GM19372 (cell line): Measurements from ENCODE around the gene CCM2.
"Not testable (repeated sequence)": the region's sequence is repeated elsewhere in the genome, so short reads cannot be mapped to it uniquely, and the experiment has no call there.

Source experiments
- ATAC-seq: cut with Tn5 transposase; IDR thresholded peaks from one replicate; pipeline ENCODE4 v1.9.1; 2021; ENCODE audit warnings: mild to moderate bottlenecking, low read depth, moderate library complexity; ENCODE audit not compliant: unreplicated experiment

The CCM2 gene

DNA sequence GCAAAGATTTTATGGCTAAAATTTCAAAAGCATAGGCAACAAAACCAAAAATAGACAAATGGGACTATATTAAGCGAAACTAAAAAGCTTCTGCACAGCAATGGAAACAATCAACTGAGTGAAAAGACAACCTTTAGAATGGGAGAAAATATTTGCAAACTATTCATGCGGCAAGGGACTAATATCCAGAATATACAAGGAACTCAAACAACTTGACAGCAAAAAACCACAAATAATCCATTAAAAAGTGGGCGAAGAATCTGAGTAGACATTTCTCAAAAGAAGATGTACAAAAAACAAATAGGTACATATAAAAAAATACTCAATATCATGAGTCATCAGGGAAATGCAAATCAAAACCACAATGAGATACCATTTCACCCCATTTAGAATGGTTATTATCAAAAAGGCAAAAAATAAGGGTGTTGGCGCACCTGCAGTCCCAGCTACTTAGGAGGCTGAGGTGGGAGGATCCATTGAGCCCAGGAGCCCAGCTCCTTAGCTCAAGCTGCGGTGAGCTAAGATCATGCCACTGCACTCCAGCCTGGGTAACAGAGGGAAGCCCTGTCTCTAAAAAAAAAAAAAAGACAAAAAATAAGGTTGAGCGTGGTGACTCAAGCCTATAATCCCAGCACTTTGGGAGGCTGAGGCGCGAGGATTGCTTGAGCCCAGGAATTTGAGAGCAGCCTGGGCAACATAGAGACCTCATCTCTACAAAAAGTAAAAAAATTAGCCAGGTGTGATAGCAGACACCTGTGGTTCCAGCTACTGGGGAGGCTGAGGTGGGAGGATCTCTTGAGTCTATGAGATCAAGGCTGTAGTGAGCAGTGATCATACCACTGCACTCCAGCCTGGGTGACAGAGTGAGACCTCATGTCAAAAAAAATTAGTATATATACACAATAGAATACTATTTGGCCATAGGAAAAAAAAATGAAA is 4.2 kb upstream of the CCM2 start:
- ATAC-seq = no peak

DNA sequence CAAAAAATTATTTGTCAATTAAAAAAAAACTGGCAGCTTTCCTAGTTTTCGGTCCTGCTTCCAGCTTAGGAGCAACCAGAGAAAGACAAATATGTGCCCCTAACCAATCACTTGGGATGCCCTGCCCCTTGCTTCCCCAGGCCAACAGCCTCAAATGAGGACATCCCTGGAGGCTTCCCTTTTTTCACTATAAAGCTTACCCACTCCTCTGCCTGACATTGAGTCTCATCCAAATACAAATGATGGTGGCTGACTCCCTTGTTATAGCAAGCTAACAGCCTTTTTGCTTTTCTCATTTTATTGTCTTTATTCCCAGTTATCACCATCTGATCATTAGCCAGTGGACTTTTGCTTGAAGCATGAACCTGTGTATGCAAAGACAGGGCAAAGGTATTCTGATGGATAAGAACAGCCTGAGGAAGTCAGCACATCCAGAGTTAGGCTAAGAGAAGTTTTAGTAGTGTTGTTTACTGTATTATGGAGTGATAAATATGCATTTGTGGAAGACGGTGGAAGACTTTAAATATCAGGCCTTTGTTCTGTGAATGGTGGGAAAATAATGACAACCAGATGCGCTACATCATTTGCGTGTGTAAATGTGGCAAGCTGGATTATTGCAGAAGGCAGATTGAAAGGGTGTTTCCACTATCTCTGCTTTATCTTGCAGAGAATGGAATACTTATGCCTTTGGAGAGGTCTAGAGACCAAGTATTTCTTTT is 1.7 kb upstream of the CCM2 start:
- ATAC-seq = no peak

DNA sequence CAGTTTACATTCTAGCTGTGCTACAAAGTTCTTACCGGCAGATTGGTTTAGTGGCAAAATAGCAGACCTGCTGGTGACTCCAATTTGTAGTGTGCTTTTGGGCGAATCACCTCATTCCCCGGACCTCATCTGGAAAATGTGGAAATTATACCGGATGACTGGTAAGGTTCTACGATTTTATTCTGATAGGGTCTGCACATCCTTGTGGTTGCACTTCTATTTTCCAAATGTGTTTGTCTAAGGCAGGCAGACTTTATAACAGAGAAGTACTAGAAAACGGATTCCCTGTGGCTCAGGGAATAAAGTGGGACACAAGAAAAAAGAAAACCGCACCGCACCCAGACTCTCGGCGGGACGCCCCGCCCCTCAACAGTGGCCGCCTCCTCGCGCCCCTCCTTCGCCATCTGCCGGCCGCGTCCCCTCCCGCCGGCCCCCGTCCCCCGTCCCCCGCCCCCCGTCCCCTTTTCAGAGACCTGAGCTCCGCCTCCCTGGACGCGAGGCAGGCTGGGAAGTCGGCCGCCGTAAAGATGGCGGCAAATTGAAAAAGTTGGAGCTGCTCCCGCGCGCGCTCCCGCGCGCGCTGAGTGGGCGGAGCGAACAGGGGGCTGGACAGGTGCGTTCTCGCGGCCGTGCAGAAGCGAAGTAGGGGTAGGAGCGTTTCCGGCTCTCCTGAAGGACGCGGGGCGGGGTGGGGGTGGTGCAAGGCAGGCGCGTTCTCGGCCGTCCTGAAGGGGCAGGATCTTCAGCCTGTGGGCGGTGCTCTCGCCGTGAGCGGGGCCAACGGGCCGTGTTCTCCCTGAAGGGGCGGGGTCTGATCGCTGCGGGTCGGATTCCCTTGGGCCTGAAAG is 532 bp upstream of the CCM2 start:
- peak; percentile 71 for ATAC-seq

DNA sequence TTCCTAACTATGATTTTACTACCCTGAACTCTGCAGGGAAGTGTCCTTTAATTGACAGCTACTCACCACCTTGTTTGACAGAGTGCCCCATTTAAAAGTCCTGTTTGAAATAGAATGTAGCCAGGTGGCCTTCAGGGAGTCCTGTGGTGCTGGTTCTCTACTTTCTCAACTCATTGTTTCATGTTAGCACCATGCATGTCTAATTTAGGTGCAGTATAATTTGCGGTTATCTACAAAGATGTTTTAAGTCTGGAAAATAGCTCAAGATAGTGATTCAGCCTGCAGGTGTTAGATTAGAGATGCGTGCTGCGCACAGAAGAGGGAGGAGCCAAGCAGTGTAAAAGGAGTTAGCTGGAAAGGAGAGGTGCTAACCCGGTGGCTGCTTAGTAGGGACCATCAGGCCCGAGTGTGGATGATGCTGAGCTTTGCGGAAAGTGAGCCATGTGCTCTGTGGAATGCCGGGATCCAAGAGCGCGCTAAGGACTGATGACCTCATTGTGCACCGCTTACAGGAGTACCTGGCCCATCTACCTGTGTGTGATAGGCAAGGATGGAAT is 1.2 kb downstream of the CCM2 start:
- no peak for ATAC-seq

DNA sequence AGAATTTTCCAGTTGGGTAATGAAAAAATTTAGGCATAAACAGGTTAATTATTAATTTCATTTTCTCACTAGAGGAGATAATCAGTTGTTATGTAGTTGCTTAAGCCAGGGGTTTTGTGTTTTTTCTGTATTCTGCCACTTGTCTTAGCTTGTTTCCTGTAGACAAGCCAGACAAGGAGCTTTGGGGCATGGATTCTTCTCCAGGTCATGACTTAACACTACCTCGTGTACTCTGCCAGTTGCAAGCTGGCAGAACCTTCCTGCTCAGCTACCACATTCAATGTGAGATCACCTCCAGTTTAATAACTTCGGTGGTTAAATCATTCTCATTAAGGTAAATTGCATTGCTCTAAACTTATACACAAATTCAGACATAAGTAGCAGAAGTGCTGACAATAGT is 1.8 kb downstream of the CCM2 start:
- ATAC-seq = no peak

DNA sequence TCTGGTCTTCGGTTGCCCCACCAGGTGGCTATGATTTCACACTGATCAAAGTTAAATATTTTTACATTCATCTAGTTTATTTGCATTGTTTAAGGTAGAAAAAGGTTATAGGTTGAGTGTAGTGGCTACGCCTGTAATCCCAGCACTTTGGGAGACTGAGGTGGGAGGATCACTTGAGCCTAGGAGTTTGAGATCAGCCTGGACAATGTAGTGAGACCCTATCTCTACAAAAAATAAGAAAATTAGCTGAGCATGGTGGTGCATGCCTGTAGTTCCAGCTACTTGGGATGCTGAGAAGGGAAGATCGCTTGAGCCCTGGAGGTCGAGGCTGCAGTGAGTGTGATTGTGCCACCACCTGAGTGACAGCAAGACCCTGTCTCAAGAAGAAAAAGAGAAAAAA is 3.8 kb downstream of the CCM2 start:
- ATAC-seq = no peak

DNA sequence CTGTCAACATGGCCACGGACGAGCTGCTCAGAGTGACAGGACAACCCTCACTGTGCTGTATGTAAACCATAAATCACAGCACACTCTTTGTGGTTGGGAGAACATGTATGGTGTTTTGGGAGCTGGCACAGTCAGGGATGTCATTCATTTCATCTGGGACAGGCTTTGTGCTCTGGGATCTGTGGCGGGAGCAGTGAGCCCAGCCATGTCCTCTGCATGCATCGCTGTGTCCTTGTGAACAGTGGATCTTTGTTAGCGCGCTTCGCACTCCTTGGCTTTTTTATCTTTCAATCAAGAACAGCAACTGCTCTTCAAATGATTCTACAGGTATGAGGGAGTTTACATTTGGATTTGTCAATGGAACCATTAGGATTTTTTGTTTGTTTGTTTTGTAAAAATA is 7.1 kb downstream of the CCM2 start:
- no peak for ATAC-seq

DNA sequence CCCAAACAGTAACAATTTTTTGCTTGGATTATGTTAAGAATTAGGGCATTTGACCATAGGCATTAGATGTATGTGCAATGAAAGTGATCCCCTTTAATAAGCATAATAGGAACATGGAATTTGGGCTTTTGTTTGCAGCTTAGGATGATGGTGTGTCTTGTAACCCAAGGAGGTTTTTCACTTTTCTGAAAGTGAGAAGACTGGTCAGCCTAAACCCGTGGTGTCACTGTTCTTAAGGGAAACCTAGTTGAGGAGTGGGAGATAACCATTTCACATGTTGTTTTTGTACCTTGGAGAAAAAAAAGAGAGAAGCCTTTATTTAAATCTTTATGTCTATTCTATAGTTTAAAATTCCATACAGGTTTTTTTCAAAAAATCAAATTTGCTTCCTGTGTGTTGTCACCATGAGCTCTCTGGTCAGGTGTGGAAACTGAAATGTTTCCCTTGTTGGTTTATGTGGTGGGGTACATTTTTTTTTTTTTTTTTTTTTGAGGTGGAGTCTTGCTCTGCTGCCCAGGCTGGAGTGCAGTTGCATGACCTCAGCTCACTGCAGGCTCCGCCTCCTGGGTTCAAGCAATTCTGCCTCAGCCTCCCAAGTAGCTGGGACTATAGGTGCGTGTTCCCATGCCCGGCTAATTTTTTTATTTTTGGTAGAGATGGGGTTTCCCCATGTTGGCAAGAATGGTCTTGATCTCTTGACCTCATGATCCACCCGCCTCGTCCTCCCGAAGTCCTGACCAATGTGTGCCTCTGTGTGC is 7.7 kb downstream of the CCM2 start:
- peak; percentile 62 for ATAC-seq

DNA sequence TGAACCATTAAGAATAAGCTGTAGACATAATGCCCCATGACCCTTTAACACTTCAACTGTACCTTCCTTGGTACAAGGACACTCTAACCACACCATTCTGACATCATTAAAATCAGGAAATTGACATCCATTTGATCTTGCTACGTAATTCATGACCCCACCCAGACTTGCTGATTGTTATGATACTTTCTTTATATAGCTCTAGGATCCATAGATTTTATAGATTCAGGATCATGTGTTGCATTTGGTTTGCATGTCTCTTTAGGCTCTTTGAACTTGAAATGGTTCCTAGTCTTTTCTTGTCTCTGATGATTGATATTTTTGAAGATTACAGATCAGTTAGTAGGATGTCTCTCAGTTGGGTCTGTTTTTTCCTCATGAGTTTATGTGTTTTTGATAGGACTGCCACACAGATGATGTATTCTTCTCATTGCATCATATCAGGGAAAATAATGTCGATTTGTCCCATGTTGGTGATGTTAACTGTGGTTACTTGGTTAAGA is 13.5 kb downstream of the CCM2 start:
- ATAC-seq = no peak

DNA sequence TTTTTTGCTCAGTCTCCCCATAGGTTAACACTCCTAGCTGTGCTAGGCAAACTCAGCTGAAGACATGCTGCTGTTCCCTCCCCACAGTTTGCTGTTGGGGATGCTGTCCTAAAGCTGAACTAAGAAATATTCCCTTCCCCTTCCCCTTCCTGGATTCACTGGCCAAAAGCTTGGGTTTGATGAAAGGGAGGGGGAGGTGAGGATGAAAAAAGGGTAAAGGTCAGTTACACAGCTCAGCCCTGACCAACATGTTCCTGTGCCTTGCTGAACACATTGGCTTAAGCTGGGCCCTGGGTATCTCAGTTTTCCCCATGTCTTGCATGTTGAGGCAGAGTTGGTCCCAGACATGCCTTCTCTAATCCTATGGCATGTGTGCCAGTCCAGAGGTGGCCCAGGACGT is 15.3 kb downstream of the CCM2 start:
- no peak for ATAC-seq

DNA sequence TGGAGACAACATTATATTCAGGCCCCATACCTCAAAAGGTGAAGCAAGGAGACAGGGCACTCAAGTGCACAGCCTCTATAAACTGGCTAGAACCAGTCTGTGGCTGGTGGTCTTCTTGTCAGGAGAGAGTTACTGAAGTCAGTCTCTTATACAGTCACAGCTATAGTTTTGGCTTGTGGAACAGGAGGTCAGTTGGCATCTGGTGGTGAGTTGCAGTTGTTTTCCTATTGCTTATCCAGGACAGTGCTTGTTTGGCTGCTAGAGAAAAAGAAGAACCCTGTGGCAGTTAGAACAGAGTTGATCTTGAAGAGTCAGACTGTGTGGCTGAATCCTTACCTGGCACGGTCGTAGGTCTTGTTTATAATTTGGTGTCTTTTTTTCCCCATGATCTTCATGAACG is 17.3 kb downstream of the CCM2 start:
- ATAC-seq = no peak

DNA sequence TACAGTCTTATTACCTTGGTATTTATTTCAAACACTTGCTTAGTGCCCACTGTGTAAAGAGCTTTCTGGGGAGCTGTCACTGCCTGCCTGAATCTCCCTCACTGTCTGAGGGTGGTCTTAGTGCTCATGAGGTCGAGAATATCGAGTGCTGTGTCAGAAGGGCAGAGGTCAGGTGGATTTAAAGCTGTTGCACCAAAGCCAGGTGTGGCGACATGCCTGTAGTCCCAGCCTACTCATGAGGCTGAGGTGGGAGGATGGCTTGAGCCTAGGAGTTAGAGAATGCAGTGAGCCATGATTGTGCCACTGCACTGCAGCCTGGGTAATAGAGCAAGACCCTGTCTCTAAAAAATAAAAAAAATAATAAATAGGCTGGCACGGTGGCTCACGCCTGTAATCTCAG is 20.9 kb downstream of the CCM2 start:
- ATAC-seq = no peak

DNA sequence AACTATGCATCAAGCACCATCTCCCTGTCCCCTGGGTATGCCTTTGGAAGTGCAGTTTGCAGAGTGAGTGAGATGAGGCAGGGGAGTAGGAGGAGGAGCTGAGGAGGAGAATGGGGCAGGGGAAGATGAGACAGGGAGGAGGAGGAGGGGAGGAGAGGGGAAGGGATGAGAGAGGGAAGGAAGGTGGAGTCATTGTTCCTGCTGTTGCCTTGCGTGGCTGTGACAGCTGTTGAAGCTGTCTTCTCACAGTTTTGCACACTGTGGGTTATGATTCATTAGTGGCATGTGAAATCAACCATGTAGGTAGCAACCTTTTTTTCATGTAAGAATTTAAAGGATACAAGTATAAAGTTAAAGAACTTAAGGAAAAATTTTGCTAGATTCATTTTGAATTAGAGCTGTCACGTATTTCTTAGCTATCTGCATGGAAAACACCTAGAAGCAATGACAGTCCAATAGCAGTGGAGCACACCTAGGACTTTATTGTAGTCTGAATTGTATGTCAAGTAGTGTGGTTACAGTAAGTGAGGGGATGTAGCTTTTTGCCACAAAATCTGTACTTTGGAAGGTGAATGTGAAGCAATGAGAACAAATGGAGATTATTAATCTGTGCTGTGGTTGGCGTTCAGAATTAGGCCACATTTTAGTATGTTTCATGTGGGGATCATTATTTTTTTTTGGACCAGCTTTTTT is 21.7 kb downstream of the CCM2 start:
- peak; percentile 53 for ATAC-seq

DNA sequence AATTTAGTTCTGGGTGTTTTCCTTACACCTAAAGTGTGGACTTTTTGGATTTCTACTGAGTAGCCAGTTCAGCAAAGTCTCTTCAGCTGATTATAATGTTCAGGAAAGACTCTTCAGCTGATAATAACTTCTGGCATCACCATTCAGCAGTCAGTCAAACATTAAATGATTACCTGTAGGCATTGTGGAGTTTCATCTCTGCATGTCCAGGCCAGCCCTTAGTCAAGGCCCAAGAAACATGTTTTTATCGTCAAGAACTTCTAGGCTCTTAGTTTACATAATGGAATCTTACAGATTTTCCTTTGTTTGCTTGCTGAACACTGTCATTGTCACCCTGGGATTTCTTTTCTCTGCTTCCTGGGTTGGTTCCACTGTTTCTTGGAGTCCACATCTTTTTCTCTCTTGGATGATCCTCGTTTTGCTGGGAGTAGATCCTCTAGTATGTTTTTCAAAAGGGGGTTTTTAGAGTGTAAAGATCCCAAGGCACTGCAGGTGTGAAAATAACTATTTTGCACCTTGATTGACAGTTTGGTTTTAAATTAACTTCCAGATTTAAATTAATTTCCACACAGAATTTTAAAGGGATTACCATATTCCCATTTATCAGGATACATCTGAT is 24.2 kb downstream of the CCM2 start:
- ATAC-seq = no peak

DNA sequence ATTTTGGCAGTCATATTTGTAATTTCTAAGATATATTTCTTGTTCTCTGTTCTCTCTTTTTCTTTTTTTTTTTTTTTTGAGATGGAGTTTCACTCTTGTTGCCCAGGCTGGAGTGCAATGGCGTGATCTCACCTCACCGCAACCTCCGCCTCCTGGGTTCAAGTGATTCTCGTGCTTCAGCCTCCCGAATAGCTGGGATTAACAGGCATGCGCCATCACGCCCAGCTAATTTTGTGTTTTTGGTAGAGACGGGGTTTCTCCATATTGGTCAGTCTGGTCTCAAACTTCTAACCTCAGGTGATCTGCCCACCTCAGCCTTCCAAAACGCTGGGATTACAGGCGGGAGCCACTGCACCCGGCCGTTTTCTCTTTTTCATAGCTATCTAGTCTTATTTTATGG is 25.5 kb downstream of the CCM2 start:
- not testable (repeated sequence) for ATAC-seq

DNA sequence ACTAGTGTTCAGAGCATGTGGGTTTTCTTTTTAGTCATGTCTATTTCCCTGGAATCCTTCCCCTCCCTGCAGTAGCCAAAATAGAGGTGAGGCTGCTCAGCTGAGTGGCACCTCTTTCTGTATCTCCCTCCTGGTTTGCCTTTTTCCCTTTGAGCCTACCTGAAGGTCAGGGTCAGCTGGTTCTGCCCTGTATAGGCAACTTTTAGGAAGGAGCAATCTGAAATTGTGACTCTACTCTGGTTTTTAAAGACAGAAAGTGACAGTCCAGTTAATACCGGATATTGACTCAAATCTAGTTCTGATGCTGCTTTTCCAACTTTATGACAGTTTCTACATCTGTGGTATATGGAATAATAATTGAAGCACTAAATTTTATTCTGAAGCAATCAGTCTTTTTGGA is 26.0 kb downstream of the CCM2 start:
- ATAC-seq = no peak

DNA sequence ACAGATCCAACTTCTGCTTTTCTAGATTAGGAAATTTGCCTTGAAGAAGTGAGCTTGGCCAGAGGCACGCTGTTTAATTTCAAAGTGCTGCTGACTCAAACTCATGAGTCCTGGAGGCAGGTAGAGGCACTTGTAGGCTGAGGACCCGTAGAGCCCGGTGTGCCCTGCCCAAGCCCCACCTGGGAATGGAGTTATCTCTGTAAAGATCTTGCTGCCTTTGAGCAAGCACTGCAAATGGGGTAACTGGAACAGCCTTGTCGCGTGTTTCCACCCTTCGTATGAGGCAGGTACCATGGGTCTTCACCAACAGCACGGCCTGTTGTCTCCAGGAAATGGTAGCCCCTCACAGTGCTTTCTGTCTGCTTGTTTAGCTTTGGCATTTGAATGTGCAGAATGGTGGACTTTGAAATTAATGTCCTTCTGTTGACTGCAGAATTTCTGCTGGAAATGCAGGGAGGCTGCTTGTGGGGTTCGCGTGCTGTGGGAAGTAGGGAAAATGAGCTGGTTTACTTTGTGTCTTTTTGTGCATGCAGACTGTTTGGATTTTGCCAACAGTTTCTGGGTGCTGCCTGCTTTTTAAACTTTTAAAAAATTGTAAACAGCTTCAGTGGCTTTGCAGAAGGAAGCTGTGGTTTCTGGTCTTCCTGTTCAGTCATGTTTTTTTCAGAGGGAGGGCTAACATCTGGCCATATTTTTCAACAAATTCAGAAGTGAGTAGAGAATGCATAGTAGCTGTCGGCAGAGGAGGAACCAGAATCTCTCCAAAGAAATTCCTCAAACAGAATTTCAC is 27.2 kb downstream of the CCM2 start:
- no peak for ATAC-seq

DNA sequence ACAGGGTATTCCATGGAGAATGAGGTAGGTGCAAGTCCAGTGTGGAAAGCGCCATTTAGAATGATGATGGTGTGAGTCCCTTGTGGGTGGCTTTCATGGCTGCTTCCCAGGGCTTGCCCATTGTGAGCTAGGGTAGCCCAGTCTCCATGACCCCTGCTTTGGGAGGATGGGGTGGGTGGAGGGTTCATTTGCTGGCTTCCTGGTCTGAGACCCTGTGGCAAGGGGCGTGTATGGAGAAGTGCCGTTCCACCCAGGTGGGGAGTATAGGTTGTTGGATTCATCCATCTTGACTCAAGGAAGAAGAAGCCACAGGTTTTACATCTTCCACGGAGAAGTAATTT is 27.7 kb downstream of the CCM2 start:
- no peak for ATAC-seq
